Upper lobe of left lung (tissue), 4 donors: Measurements from ENCODE around the gene DGKA.
"Not testable (repeated sequence)": the region's sequence is repeated elsewhere in the genome, so short reads cannot be mapped to it uniquely, and the experiment has no call there.

Experiments used
- CTCF ChIP-seq, 6 experiments: fragments of 450-650 bp in 4 of 6; fragments of 200-600 bp in 2 of 6; sonication (generic) in 2 of 6; IDR thresholded peaks; one replicate each; pipeline ENCODE4 v1.5.1; 2016 to 2019; ENCODE audit warnings: antibody characterized with exemption in 6 of 6
- POLR2A ChIP-seq, 4 donors: fragments of 450-650 bp; IDR thresholded peaks; one replicate each; pipeline ENCODE4 v1.5.1; 2016 to 2017; ENCODE audit warnings: antibody characterized with exemption in 4 of 4, mild to moderate bottlenecking in 2 of 4
- POLR2AphosphoS5 ChIP-seq, 2 donors: sonication (generic); formaldehyde crosslinking; IDR thresholded peaks; one replicate each; pipeline ENCODE4 v1.5.1; 2017; ENCODE audit warnings: antibody characterized with exemption in 2 of 2

- TF ChIP-seq POLR2A, CTCF, POLR2AphosphoS5 (IDR thresholded peaks at IDR 0.05): not testable (repeated sequence)
Observed at GRCh38 chr12:55923648-55924047, 7.3 kb upstream of the DGKA start.
